Cardiac fibroblast (primary cell): Measurements from ENCODE around the gene FAM20C.

Source experiments
- DNase-seq, 2 donors: peaks; one replicate each; pipeline versions ENCODE4 v3.0.0 to v3.0.0-alpha.2; 2010; ENCODE audit warnings: low read depth in 2 of 2
- H3K4me3 ChIP-seq, 2 donors: replicated peaks in 1 of 2; 1 replicate in 1 of 2; 2 replicates in 1 of 2; pipeline ENCODE4 v1.5.1; 2011; ENCODE audit warnings: low read depth in 2 of 2, low read length in 2 of 2, mild to moderate bottlenecking in 2 of 2, moderate library complexity in 1 of 2
- TF ChIP-seq, protein P1 (sequence below): IDR thresholded peaks from one replicate; pipeline ENCODE4 v1.5.1; 2011; ENCODE audit warnings: low read depth, mild to moderate bottlenecking, low read length, inconsistent platforms

FAM20C gene

DNA sequence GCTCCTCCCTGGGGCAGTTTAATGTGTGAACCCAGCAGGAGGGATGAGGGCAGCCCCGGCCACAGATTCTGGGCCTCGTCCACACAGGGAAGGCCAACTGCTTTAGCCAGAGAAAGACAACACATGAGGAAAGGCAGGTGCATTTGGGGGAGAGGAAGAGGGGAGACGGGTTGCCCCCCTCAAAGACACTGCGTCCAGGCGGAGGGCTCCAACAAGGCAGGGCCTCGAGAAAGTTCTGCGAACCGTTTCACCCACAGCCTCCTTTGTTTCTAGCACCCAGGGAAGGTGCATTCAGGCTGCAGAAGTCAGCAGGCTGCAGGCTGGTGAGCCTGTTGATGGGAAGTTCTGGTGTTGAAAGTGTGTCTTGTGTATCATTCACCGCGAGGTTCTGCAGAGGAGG lies 107.7 kb downstream of the FAM20C start:
- DNase-seq, result no peak
- TF ChIP-seq, protein P1, sequence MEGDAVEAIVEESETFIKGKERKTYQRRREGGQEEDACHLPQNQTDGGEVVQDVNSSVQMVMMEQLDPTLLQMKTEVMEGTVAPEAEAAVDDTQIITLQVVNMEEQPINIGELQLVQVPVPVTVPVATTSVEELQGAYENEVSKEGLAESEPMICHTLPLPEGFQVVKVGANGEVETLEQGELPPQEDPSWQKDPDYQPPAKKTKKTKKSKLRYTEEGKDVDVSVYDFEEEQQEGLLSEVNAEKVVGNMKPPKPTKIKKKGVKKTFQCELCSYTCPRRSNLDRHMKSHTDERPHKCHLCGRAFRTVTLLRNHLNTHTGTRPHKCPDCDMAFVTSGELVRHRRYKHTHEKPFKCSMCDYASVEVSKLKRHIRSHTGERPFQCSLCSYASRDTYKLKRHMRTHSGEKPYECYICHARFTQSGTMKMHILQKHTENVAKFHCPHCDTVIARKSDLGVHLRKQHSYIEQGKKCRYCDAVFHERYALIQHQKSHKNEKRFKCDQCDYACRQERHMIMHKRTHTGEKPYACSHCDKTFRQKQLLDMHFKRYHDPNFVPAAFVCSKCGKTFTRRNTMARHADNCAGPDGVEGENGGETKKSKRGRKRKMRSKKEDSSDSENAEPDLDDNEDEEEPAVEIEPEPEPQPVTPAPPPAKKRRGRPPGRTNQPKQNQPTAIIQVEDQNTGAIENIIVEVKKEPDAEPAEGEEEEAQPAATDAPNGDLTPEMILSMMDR, result no peak

DNA sequence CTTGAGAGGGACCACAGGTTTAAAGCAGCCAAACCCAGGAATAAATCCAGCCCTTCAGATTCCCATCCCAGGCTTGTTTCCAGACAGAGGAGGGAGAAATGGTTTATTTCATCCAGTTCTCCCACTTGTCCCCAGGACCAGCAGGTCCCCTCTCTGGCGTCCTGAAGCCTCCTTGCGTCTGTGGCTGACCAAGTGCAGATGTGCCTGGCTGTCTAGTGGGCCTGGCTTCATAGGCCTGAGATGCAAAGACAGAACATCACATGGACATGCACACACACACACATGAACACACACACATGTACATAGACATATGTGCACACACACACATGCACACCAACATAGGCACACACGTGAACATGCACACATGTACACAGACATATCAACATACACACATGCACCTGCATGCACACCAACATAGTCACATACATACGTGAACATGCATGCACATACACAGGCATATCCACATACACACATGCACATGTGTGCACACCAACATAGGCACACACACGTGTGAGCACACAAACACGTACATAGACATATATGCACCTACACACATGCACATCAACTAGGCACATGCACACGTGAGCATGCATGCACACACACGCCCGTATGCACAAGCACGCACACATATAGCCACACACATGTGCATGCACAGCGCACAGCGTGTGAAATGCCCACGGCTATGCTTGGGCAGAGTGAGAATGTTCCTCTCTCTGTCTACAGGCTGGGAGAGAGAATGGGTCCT lies 108.3 kb downstream of the FAM20C start:
- H3K4me3 ChIP-seq, result no peak overlapping the region
- no peak for DNase-seq
- TF ChIP-seq, protein P1, result no peak

More for the DNA sequence above, 107.7 kb downstream of the FAM20C start:
- no peak overlapping the region for H3K4me3 ChIP-seq

DNA sequence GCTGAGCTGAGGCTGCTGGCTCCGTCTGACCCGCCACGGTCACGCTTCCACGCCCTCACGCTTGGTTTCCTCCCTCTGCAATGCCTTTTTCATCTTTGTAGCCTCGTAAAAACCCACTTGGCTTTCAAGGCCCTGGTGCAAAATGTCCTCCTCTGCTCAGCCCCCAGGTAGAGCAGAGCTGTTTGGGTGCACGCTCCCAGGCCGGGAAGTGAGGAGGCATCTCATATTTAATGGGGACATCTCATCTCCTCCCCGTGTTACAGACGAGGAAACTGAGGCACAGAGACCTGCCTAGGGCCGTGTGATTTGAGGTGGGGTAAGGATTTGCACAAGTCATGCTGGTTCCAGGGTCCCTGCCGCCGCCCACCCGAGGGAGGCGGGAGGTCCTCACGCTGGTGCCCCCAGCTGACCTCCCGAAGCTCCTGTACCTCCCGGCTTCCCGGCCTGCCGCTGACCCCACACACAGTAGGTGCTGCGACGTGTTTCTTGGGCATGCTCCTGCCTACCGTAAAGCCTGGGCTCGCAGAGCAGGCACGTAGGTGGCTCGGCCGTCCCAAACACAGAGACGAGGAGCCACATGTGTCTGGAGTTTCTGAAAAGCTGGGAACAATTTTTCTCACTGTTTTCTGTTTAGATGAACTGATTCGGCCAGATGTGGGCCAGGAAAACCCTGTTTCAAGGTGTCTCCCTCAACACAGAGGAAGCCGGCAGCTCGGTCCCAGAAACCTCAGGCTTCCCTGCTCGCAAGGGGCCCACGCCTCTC lies 109.1 kb downstream of the FAM20C start:
- DNase-seq, result no peak
- H3K4me3 ChIP-seq, result no peak overlapping the region
- TF ChIP-seq, protein P1, result no peak

DNA sequence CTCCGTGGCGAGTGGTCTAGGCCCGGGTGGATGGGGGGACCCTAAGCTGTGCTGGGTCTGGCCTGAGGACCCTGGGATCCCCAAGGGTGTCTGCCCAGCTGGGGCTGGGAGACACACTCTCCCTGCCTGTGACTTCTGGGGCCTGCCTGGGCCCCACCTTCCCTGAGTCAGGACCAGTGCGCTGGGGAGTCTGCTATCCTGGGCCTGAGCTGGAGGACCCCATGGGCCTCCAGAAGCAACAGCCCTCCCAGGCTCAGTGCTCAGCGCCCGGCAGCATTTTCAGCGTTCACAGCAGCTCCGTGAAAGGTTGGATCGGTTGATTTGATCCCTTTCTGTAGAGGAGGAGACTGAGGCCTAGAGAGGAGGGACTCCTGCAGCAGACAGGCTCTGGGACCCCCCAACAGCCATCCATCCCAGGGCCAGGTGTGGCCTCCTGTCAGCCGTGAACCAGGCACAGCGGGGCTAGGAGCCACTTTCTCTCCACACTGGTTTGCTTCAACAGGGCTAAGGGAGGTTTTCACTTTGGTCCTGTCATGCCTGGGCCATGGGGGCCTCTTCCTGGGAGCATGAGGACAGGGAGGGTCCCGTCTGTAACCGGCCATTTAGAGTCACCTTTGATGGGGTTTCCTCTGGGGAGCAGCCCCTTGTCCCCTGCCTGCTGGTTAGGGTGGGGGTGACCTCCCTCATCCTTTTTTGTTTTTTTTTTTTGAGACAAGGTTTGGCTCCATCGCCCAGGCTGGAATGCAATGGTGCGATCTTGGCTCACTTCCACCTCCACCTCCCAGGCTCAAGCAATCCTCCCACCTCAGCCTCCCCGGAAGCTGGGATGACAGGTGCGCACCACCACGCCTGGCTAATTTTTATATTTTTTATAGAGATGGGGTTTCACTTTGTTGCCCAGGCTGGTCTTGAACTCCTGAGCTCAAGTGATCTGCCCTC lies 110.0 kb downstream of the FAM20C start:
- no peak for DNase-seq
- TF ChIP-seq, protein P1, result no peak
- no peak overlapping the region for H3K4me3 ChIP-seq

DNA sequence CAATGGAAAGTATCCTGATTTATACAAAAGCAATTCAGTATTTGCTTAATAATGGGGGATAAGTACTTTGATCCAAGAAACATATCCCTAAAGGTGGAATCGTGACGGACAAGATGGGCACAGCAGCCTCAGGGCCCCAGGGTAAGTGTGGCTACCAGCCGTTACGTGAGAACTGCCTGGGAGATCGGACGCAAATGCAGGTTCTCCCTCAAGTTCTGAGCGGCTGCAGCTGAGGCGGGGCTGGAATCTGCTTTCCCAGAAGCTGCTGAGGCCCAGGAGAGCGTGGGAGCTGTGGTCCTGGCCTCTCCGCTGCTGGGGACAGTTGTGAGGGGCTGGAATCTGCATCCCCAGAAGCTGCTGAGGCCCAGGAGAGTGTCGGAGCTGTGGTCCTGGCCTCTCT lies 111.1 kb downstream of the FAM20C start:
- TF ChIP-seq, protein P1, result no peak
- no peak overlapping the region for H3K4me3 ChIP-seq
- DNase-seq, result no peak

DNA sequence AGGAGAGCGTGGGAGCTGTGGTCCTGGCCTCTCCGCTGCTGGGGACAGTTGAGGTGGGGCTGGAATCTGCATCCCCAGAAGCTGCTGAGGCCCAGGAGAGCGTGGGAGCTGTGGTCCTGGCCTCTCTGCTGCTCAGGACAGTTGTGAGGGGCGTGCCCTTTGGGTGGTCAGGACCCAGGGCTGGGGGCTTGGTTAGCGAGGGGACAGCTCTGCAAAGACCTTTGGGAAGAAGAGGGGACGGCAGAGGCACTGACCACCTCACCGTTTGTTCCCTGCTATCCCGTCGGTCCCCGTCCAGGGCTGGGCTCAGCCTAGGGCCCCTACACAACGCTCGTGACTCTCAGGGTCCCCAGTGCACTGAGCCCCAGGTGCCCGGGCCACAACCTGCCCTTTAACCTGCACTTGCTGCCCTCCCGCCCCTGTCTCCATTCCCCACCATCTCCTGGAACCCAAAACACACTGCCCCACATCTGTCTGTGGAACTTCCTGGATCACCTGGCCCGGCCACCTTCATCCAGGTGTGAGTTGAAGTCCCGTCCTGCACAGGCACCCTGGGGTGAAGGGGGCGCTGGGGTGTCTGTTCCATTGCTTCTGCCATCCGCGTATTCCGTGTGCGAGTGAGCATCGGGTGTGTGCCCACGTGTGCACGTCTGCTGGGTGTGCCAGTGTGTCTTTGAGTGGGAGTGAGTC lies 111.7 kb downstream of the FAM20C start:
- no peak overlapping the region for H3K4me3 ChIP-seq
- no peak for DNase-seq
- TF ChIP-seq, protein P1, result no peak
